Endothelial cell (in vitro differentiated cells): ENCODE measurements around the gene TEAD1. TPM values are rescaled to one million over a fixed set of nuclear protein-coding genes. Genes with fewer than 3 reads are reported as not detected.

Source experiments
- DNase-seq: peaks from one replicate; pipeline ENCODE4 v3.0.0; 2021; ENCODE audit warnings: low spot score
- H3K27ac Mint-ChIP-seq: one replicate; pipeline ENCODE4 v1.8.0; 2021; ENCODE audit warnings: mixed read lengths, inconsistent platforms; ENCODE audit not compliant: unreplicated experiment
- H3K27me3 Mint-ChIP-seq: one replicate; pipeline ENCODE4 v1.8.0; 2021; ENCODE audit warnings: mild to moderate bottlenecking, moderate library complexity, mixed read lengths, inconsistent platforms; ENCODE audit not compliant: unreplicated experiment
- H3K36me3 Mint-ChIP-seq: one replicate; pipeline ENCODE4 v1.8.0; 2021; ENCODE audit warnings: mild to moderate bottlenecking, low read depth, mixed read lengths, inconsistent platforms; ENCODE audit not compliant: unreplicated experiment
- H3K4me1 Mint-ChIP-seq: one replicate; pipeline ENCODE4 v1.8.0; 2021; ENCODE audit warnings: mild to moderate bottlenecking, mixed read lengths, inconsistent platforms; ENCODE audit not compliant: unreplicated experiment
- H3K4me3 Mint-ChIP-seq: one replicate; pipeline ENCODE4 v1.8.0; 2021; ENCODE audit warnings: mild to moderate bottlenecking, mixed read lengths, inconsistent platforms; ENCODE audit not compliant: unreplicated experiment
- H3K9me3 Mint-ChIP-seq: one replicate; pipeline ENCODE4 v1.8.0; 2021; ENCODE audit warnings: mixed read lengths, inconsistent platforms; ENCODE audit not compliant: unreplicated experiment
- total RNA-seq: library from RNA; stranded (reverse); fragmentation: NEBNext Ultra II Directional; extraction: Animal tissue kit (Norgen Biotek cat#: 25700); gene quantifications from one replicate; pipeline ENCODE4 v1.2.1, GENCODE V29; 2021; ENCODE audit not compliant: unreplicated experiment
- TF ChIP-seq, protein P1 (sequence below): fragments of 200-600 bp; sonication (generic); IDR thresholded peaks from one replicate; pipeline ENCODE4 v1.5.0; 2021; ENCODE audit warnings: antibody characterized with exemption; ENCODE audit not compliant: unreplicated experiment

Gene TEAD1
- total RNA-seq, 1 donor from 2014 or later: 54.4 TPM

DNA sequence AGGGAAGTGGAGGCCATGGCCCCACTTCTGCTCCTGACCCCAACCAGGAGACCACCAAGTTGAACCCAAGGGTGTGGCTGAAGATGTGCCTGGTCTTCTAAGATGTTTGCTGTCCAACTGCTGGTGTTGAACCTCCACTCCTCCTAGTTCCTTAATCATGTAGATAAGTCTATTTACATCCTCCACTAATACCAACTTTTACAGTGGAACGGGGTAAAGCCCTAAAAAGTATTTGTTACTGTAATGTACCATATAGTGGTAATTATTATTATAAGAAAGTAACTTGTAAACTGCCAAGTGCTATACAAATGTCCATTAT is 315.9 kb downstream of the TEAD1 start:
- TF ChIP-seq, protein P1, sequence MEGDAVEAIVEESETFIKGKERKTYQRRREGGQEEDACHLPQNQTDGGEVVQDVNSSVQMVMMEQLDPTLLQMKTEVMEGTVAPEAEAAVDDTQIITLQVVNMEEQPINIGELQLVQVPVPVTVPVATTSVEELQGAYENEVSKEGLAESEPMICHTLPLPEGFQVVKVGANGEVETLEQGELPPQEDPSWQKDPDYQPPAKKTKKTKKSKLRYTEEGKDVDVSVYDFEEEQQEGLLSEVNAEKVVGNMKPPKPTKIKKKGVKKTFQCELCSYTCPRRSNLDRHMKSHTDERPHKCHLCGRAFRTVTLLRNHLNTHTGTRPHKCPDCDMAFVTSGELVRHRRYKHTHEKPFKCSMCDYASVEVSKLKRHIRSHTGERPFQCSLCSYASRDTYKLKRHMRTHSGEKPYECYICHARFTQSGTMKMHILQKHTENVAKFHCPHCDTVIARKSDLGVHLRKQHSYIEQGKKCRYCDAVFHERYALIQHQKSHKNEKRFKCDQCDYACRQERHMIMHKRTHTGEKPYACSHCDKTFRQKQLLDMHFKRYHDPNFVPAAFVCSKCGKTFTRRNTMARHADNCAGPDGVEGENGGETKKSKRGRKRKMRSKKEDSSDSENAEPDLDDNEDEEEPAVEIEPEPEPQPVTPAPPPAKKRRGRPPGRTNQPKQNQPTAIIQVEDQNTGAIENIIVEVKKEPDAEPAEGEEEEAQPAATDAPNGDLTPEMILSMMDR: no peak
- no peak for DNase-seq
- Mint-ChIP-seq H3K4me1 (peaks cover 13% of the 10 kb centered on the region), H3K27me3 (peaks cover 4% of the 10 kb centered on the region), H3K27ac (no peak overlapping the region), H3K36me3 (no peaks in the 10 kb centered on the region), H3K9me3 (no peaks in the 10 kb centered on the region), H3K4me3 (no peak overlapping the region)

DNA sequence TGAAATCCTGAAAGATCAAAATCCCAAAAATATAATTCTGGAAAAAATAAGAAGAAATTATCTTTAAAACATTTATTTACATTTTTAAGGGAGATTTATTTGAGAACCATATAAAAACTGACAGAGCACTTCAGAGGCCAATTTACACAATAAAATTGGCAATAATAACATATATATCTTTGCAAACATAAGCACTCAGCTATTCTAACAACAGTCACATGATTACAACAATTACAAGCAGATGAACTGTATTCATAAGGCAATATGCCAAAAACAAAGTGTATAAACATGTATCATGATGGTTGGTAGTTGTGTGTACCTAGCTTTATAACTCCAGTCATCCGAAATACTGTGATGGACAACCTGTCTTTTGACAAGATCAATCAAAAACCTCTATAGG is 317.2 kb downstream of the TEAD1 start:
- no peak for DNase-seq
- Mint-ChIP-seq H3K9me3 (no peaks in the 10 kb centered on the region), H3K27me3 (peaks cover 1% of the 10 kb centered on the region), H3K36me3 (no peaks in the 10 kb centered on the region), H3K4me3 (no peak overlapping the region), H3K27ac (no peak overlapping the region), H3K4me1 (peaks cover 7% of the 10 kb centered on the region)
- TF ChIP-seq, protein P1: no peak

DNA sequence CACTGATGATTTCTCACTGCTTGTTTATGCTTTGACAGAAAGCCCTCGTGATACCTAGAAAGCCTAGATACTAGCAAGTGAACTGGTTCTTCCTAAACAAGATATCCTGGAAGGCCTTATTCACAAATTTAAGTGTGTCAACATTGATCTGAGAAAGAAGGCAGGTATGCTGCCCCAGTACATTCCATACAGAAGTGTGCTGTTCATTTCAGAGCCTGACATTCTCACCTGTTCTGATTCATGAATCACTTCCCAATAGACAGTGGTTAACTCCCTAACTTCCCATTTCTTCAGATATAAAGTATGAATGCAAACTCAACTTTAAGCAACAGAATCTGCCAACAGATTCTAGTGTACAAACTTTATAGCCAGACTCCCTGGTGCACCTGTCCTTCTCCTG is 319.4 kb downstream of the TEAD1 start:
- peaks cover 13% of the 10 kb centered on the region for H3K4me1 Mint-ChIP-seq
- no peaks in the 10 kb centered on the region for H3K36me3 Mint-ChIP-seq
- H3K9me3 Mint-ChIP-seq: no peaks in the 10 kb centered on the region
- no peak overlapping the region for H3K4me3 Mint-ChIP-seq
- no peak overlapping the region for H3K27ac Mint-ChIP-seq
- TF ChIP-seq, protein P1: no peak
- DNase-seq: no peak
- H3K27me3 Mint-ChIP-seq: peaks cover 1% of the 10 kb centered on the region
